SK-MEL-5 (cell line): Measurements from ENCODE around the gene DHRS9. TPM values are rescaled to one million over a fixed set of nuclear protein-coding genes. Genes with fewer than 3 reads are reported as not detected.

ENCODE experiments used
- DNase-seq: peaks from one replicate; pipeline ENCODE4 v3.0.0-alpha.2; 2016; ENCODE audit warnings: low read depth, low spot score
- in situ Hi-C: cut with HindIII; loops from 2 replicates; pipeline ENCODE4 v1.10.0; 2016; ENCODE audit warnings: low sequenced_read_pairs, high pct_unique_total_duplicates, low pct_unique_long_range_greater_than_20kb
- polyA plus RNA-seq, 2 experiments: library from polyadenylated mRNA; depleted of rRNA; stranded (reverse); fragments of >200 nt; gene quantifications; 2 replicates each; pipeline ENCODE4 v1.2.3, GENCODE V29; 2015
- total RNA-seq: library from RNA; depleted of rRNA; stranded (reverse); fragments of >200 nt; shearing (Covaris generic); gene quantifications from 2 replicates; pipeline ENCODE4 v1.2.3, GENCODE V29; 2014; rRNA removed

Gene DHRS9
- not detected in 2 replicates for total RNA-seq
- not detected in 2 replicates for polyA plus RNA-seq (2015; cell fraction: cytosol; rRNA removed)
- polyA plus RNA-seq (2015; cell fraction: nucleus; rRNA removed), result not detected in 2 replicates

DNA sequence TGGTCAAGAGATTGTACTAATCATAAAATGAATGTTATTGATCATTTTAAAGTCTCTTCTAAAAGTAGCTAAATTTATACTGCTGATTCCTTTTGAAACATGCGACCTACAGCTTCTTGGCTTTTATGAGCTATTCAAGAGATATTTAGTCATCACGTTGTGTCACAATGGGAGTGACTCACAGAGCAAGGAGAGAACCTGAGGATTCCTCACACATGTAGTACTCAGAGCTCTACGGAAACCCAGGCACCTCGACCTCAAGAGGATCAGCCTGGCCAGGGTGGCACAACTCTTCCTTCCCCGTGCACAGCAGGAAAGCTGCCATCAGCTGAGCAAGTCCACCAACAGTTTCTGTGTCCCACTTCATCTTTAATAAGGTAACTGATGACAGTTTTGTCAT is at the start of gene DHRS9:
TSS of gene DHRS9 (plus strand) at position 223 of the 400 bp plus-strand sequence. CDS start 12,019 bp downstream, outside the sequence.
- in situ Hi-C loops, result no loop called here
- DNase-seq, result peak; percentile 4

DNA sequence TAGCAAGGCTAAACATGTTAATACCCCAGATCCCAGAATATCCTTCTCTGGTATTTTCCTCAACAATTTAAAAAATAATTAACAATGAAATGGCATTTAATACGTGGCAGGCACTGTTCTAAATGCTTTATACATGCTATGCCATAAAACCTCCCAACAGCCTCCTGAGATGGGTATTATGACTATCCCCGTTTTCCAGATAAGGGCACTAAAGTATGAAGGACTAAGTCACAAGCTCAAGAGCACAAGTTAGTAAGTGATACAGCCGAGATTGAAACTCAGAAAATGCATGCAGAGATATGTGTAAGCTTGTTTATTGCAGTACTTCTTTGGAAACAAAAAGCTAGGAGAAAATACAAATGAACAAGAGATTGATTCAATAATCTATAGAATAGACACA is 46.2 kb upstream of the DHRS9 start:
- in situ Hi-C loops, result no loop called here
- no peak for DNase-seq

DNA sequence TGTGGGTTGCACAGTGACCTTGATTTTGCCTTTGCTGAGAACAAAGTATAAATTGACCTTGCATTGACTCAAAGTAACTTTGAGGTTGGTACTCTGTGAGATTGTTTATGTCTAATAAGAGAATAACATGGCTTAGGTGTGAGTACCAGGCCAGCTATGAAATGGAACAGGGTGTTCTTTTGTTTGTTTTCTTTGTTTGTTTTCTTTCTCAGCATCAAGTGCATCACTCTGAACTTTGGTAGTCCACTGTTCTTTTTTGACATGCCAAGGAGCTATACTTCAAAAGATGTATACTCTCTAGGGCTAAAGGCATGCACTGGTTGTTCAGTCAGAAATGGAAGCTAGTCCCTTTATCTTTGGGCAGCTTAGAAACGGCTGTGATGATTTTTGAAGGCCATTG is 43.3 kb upstream of the DHRS9 start:
- in situ Hi-C loops, result no loop called here
- DNase-seq, result no peak

DNA sequence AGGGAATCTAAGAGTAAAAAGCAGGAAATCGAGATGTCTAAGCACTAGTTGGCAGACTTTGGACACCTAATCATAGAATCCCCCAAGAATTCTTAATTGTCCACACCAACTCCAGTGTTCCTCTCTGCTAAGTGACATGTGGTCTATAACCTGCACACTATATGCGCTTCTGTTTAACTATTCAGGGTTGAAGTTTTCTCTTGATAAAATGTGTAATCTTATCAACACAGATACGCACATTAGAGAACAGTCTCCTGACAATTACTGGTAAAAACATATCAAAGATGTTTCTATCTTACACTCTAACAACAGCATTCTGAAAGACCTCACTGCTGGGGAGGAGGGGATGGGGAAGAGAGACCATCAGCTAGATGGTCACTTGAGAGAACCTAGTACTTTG is 42.1 kb upstream of the DHRS9 start:
- no peak for DNase-seq
- in situ Hi-C loops, result no loop called here

DNA sequence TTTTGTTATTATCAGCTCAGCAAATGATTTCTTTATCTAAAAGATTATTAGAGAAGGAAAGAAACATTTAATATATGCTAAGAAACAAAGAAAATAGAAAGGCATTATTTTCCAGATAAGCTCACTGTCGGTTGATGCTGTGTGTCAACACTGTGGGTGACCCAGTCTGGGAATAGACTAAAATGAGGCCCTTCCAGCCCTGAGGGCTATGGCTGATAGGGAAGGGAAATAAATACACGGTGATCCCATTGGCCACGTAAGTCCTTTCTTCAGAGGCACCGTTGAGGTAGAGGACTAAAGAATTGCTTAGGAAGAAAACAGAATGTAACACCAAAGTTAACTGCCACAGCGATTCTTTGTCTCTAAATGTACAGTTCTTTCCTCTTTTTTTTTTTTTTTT is 40.0 kb upstream of the DHRS9 start:
- in situ Hi-C loops, result no loop called here
- DNase-seq, result no peak

DNA sequence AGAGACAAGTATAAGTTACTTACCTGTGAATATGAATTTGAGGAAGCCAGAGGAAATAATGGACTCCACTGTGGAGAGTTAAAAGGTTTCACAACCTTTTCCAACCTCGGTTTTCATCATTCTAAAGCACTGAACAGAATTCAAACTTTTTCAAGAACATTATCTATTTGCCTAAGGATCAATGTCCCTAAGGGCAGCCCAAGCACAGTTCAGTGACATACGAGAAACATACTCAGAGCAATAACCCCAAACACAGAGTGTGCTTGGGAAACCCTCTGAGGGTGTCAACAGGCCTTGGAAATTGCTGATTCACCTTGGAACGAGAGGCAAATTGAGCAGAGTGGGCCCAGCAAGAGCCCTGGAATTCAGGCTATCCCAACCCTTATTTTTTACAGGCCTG is 38.2 kb upstream of the DHRS9 start, which contains the start of gene ABCB11:
TSS of gene ABCB11 (minus strand) at position 123 of the 400 bp plus-strand sequence. CDS start 13,199 bp downstream, outside the sequence.
- in situ Hi-C loops, result no loop called here
- no peak for DNase-seq

DNA sequence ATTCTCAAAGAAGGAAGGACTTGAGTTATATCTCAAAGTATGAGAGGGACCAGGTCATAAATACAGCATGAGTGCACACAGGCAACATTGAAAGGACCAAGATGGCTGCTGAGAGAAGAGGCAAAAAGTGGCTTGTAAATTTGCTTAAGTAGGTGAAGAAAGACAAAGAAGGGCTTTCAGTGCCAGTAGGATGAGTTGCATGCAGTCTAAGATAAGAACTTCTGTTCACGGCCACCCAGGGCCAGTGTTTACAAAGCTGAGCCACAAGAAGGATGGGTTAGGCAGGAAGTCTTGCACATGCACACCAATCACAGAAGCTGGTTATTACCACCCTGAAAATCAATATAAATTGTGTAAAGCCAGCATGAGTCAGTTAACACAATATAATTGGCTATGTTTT is 35.1 kb upstream of the DHRS9 start:
- peak; percentile 49 for DNase-seq
- in situ Hi-C loops, result no loop called here

DNA sequence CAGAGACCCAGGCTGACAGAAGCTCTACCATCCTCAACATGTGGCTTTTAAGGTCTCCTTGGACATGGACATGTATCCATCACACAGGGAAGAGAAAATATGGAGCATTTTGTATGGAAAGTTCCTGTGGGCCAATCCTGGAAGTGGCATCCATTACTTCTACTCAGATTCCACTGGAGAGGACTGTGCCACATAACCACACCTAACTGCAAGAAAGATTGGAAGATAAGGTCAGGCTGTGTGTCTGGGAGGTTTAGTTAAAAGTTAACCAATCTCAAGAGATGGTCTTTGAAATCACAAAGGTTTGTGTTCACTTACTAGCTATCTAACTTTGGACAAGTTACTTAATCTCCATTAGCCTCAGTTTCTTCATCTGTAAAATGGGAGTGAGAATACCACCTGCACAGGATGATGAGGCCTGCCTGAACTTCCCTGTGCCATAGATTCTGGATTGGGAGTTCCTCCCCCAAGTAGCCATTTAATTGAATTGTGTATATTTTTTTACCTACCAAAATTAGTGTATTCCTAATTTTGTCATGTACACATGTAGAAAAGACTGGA is 34.3 kb upstream of the DHRS9 start:
- in situ Hi-C loops, result no loop called here
- DNase-seq, result no peak

DNA sequence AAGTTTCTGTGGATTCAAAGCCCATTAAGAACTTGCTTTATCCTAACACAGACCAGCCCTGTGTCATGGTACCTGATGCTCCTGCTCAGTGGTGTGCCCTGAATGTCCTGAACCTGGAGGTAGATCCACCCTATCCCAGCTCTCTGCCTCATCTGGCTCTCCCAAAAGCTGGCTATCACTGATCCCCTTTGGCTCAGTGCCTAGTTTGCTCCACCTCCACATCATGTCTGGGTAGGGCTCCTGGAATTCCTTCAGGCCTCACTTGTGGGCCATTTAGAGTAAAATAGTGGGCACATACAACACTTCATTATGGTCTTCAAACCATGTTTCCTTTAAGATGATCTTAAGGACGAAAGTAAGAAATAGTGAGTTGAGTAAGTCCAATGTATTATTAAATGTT is 33.5 kb upstream of the DHRS9 start:
- no peak for DNase-seq
- in situ Hi-C loops, result no loop called here

DNA sequence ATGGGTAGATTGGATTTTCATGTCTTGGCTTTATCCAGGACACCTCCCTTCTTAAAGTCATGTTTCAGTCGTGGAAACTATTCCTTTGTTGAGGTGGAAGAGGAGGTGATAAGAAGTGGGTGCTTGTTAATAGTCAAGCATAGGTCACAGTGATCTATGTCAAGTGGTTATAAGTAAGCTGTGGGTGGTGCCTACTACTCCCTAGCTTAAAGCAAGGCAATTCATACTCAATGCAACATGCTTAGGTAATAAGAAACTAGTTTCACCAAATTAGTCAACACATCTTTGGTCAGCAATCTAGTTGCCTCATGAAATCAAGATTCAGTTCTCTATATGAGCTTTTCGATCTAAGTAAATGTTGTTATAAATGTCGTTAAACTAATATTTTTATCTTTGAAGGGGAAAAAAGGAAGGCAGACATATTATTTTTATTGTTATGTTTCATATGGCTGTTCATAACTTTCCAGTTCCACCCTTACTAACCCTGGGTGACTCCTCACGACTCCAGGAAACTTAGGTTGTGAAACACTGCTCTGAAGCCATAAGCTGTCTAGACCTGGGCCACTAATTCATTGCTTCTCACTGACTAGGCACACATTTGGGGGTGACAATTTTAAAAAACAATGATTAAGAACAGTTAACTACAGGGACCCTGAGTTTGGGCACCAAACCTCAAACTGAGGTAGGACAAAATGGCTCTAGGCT is 32.5 kb upstream of the DHRS9 start:
- in situ Hi-C loops, result no loop called here
- DNase-seq, result no peak

DNA sequence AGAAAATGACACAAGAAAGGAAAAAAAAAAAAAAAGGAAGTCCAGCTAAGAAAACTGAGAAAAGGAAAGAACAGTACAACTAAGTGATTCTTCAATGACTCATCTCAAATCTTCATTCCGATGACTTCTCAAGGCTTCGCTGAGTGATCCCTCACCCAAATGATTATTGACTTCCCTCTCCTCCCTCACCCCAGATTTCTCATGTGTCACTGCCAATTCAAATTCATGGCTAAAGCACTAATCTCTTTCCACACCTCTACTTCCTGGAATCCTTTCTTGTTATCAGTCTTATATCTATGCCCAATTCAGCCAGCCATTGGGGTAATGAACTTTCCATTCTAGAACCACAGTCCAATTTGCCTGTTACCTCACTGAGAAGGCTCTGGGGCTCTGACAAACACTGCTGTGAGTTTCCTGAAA is 31.0 kb upstream of the DHRS9 start:
- in situ Hi-C loops, result no loop called here
- DNase-seq, result no peak

DNA sequence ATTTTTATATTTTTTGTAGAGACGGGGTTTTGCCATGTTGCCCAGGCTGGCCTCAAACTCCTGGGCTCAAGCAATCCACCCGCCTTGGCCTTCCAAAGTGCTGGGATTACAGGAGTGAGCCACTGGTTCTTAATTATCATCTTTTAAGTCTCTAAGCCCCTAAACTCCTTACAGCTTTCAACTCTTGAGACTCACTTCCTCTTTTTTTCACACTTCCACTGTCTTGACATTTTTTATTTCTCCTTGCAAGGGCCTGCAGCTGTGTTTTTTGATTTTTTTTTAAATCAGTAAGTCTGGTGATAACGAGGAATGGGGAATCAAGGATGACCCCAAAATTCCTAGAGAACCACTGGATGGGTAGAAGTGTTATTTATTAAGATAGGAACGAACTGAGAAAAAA is 29.7 kb upstream of the DHRS9 start:
- in situ Hi-C loops, result no loop called here
- DNase-seq, result no peak

DNA sequence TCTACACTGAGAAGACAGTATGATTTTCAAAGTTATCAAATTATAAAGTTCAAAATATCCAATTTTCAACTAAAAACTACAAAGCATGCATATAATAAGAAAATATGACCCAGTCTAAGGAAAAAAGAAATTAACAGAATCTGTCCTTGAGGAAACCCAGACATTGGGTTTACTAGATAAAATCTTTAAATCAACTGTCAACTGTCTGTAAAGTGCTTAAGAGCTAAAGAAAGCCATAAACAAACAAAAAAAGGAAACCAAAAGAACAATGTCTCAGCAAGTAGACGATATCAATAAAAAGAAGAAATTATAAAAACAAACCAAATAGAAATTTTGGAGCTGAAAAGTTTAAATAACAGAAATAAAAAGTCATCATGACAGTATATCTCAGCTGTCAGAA is 27.8 kb upstream of the DHRS9 start:
- no peak for DNase-seq
- in situ Hi-C loops, result no loop called here

DNA sequence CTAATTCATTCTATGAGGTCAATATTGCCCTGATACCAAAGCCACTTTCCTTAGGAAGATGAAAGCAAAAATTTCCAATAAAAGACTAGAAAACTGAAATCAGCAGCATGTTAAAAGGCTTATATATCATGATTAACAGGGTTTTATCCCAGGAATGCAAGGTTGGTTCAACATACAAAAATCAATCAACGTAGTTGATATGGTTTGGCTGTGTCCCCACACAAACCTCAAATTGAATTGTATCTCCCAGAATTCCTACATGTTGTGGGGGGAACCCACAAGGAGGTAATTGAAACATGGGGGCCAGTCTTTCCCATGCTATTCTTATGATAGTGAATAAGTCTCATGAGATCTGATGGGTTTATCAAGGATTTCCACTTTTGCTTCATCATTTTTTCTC is 26.5 kb upstream of the DHRS9 start:
- no peak for DNase-seq
- in situ Hi-C loops, result no loop called here

DNA sequence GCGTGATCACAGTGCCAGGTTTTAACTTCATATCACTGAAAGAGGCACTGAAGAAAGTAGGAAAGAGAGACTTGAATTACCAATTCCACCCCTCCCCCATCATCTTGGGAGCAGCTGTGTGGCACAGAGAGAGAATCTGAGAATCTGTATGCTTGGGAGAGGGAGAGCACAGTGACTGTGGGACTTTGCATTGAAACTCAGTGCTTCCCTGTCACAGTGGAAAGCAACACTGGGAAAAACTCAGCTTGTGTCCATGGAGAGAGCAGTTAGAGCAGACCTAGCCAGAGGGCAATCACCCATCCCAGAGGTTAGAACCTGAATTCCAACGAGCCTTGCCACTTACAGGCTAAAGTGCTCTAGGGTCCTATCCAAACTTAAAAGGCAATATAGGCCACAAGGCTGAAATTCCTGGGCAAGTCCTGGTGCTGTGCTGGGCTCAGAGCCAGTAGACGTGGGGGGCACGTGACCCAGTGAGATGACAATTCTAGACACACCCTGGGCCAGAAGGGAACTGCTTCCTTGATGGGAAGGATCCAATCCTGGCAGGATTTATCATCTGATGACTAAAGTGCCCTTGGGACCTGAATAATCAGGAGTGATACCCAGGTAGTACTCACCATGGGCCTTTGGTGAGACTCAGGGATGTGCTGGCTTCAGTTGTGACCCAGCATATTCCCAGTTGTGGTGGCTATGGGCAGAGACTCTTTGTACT is 22.8 kb upstream of the DHRS9 start:
- in situ Hi-C loops, result no loop called here
- no peak for DNase-seq

DNA sequence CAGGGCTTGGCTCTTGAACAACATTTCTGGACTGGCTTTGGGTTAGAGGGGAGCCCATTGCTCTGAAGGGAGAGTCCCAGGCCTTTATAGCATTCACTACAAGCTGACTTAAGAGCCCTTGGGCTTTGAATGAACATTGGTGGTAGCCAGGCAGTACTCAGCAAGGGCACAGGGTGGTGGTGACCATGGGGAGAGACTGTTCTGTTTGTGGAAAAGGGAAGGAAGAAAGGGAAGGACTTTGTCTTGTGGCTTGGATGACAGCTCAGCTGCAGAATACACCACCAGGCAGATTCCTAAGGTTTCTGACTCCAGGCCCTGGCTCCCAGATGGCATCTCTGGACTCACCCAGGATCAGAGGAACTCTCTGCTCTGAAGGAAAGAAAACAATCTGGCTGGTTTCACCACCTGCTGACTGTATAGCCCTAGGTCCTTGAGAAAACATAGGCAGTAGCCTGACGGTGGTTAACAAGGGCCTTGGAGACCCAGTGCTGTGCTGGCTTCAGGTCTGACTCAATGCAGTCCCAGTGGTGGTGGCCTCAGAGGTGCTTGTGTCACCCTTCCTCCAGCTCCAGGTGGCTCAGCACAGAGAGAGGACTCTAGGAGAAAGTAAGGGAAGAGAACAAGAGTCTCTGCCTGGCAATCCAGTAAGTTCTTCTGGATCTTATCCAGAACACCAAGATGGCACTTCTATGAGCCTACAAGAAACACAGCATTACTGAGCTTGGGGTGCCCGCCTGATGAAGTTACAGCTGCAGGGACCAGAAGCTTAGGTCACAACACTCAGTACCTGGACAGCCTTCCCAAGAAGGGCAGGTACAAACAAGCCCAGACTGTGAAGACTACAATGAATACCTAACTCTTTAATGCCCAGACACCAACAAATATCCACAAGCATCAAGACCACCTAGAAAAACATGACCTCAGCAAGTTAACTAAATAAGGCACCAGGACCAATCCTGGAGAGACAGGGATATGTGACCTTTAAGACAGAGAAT is 21.8 kb upstream of the DHRS9 start:
- in situ Hi-C loops, result no loop called here
- no peak for DNase-seq

DNA sequence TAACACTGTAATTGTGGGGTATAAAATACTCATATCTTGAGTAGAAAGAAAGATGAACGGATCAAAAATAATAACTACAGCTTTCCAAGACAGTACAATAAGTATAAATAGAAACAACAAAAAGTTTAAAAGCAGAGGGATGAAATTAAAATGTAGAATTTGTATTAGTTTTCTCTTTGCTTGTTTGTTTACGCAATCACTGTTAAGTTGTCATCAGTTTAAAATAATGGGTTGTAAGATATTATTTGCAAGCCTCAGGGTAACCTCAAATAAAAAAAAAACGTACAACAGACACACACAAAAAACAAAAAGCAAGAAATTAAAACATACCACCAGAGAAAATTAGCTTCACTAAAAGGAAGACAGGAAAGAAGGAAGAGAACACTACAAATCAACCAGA is 20.2 kb upstream of the DHRS9 start:
- in situ Hi-C loops, result no loop called here
- DNase-seq, result no peak
